ENCODE measurements around the gene KCNG4.
A peak's percentile ranks its signal among the peaks of the same experiment; 100 is the strongest.

Gene KCNG4

DNA sequence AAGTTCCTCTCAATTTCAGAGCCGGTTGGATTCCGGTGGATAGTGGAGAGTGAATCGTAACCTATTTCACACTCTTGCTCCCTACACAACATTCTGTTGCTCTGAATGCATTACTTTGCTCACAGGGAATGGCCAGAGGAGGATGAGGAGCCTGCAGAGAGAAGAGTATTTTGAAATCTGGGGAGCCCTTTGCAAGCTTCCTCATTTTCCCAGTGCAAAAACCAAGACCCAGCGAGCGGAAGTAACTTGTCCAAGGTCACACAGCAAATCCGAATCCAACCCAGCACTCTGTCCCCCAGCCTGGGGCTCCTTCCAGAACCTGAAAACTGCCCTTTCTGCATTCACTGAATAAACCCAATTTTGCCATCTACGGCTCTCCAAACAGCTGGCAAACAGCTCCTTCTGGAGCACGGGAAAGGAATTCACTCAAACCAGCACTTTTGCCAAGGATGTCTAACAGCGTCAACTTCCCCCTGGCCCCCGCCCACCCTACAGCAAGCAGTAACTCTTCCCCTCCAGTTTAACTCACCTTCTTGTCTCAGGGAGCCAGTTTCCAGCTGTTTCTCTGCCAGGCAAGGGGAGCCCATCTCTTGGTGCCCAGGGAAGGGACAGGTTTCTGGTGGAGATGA is 557 bp downstream of the KCNG4 start:
- Mint-ChIP-seq H3K4me3 (peak overlapping the region in 1 of 3 experiments; percentile 25), H3K4me1 (peaks cover 46% of the 10 kb centered on the region), H3K36me3 (ENCODE audit: low read depth) (no peaks in the 10 kb centered on the region), H3K27me3 (ENCODE audit: low read depth) (peaks cover 52% of the 10 kb centered on the region), H3K27ac (peak overlapping the region; percentile 3 to 50 (median 44)), H3K9me3 (peaks cover 4% of the 10 kb centered on the region)
- TF ChIP-seq, protein P1, sequence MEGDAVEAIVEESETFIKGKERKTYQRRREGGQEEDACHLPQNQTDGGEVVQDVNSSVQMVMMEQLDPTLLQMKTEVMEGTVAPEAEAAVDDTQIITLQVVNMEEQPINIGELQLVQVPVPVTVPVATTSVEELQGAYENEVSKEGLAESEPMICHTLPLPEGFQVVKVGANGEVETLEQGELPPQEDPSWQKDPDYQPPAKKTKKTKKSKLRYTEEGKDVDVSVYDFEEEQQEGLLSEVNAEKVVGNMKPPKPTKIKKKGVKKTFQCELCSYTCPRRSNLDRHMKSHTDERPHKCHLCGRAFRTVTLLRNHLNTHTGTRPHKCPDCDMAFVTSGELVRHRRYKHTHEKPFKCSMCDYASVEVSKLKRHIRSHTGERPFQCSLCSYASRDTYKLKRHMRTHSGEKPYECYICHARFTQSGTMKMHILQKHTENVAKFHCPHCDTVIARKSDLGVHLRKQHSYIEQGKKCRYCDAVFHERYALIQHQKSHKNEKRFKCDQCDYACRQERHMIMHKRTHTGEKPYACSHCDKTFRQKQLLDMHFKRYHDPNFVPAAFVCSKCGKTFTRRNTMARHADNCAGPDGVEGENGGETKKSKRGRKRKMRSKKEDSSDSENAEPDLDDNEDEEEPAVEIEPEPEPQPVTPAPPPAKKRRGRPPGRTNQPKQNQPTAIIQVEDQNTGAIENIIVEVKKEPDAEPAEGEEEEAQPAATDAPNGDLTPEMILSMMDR (IDR thresholded peaks at IDR 0.05; ENCODE audit: unreplicated experiment in 3 of 3): no peak

DNA sequence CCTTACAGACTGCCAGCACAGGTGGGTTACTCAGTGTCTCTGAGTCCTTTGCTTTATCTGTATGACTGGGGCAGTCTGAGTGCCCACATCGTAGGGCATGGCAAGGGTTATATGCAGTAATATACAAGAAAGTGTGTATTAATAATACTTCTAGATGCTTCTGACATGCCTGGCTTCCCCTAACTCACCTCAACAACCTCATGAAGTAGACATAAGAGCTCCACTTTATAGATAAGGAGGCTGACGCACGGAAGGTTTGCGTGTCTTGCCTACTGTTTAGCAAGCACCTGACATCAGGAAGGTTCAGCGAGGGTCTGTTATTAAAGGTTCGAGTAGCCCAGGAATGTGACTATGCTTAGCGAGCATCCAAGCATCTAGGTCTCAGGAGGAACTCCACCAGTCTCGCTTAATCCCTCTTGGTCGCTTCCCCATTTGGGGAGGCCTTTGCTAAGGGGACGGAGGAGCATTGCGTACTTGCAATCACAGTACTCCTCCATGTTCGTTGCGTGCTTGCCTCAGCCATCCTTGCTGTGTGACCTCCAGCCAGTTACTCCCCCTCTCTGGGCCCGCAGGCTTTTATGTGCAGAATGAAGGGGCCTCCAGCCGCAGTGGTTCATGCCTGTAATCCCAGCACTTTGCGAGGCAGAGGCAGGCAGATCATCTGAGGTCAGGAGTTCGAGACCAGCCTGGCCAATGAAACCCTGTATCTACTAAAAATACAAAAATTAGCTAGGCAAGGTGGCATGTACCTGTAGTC is 1.6 kb downstream of the KCNG4 start:
- H3K4me1 Mint-ChIP-seq: peaks cover 51% of the 10 kb centered on the region
- peaks cover 48% of the 10 kb centered on the region for H3K27me3 Mint-ChIP-seq (ENCODE audit: low read depth)
- no peaks in the 10 kb centered on the region for H3K36me3 Mint-ChIP-seq (ENCODE audit: low read depth)
- H3K9me3 Mint-ChIP-seq: no peaks in the 10 kb centered on the region
- TF ChIP-seq, protein P1 (IDR thresholded peaks at IDR 0.05; ENCODE audit: unreplicated experiment in 3 of 3): no peak
- no peak overlapping the region for H3K27ac Mint-ChIP-seq
- no peak overlapping the region for H3K4me3 Mint-ChIP-seq

DNA sequence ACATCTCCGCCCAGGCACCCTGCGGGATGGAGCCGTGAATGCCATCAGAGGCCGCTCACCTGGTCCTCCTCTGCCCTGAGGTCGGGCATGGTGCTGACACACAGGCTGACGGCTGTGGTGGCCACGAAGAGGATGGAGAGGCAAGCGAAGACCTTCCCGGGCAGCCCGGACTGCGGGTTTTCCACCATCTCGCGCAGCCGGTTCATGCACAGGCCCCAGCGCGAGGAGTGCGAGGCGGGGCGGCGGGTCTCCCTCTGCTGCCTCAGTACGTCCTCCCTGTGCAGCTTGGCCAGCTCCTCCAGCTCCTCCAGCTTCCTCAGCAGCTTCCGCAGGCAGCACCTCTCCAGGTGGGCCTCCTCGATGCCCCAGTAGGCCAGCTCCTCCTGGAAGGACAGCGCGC is 3.1 kb downstream of the KCNG4 start:
- Mint-ChIP-seq H3K9me3 (no peaks in the 10 kb centered on the region), H3K27me3 (ENCODE audit: low read depth) (peaks cover 52% of the 10 kb centered on the region), H3K4me3 (no peak overlapping the region), H3K4me1 (peaks cover 48% of the 10 kb centered on the region), H3K27ac (no peak overlapping the region), H3K36me3 (ENCODE audit: low read depth) (no peaks in the 10 kb centered on the region)
- TF ChIP-seq, protein P1 (IDR thresholded peaks at IDR 0.05; ENCODE audit: unreplicated experiment in 3 of 3): no peak

DNA sequence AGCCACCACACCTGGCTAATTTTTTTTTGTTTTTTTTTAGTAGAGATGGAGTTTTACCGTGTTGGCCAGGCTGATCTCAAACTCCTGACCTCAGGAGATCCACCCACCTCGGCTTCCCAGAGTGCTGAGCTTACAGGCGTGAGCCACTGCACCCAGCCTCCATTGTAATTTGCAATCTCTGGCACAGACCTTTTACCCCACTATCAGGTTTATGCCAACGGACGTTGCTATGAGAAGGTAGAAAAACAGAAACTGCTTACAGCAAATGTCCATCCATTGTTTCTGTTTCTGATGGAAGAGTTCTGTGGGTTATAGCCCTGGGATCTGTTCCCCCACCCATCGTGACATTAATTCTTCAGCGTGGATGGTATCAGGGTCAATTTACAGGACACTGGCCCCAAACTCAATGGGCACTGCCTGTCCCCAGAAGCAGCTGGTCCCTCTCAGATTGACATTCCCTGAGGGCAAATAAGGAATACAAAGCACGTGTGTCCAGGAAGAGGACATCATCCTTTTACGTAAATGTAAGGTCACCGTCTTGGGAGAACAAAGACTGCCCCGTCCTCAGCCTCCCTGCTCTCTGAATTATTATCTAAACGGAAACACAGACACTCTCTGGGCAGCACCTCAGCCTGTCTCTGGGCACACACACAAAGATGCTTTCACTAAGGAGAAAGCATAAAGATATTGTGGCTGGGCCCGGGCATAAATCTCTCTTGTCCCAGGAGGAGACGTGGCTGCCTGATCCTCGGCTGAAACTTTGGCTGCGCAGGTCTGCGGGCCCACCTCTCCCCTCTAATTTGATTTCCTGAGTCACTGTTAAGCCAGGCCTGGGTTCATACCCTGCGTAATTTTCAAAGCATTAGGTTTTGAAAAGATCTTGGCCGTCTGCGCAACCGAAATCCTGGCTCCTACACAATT is 5.2 kb downstream of the KCNG4 start:
- H3K36me3 Mint-ChIP-seq (ENCODE audit: low read depth): no peaks in the 10 kb centered on the region
- H3K27me3 Mint-ChIP-seq (ENCODE audit: low read depth): peaks cover 39% of the 10 kb centered on the region
- H3K4me3 Mint-ChIP-seq: peak overlapping the region in 1 of 3 experiments; percentile 3
- H3K4me1 Mint-ChIP-seq: peaks cover 34% of the 10 kb centered on the region
- TF ChIP-seq, protein P1 (IDR thresholded peaks at IDR 0.05; ENCODE audit: unreplicated experiment in 3 of 3): no peak
- H3K27ac Mint-ChIP-seq: peak overlapping the region; percentile 30 to 75 (median 57)
- H3K9me3 Mint-ChIP-seq: no peaks in the 10 kb centered on the region

DNA sequence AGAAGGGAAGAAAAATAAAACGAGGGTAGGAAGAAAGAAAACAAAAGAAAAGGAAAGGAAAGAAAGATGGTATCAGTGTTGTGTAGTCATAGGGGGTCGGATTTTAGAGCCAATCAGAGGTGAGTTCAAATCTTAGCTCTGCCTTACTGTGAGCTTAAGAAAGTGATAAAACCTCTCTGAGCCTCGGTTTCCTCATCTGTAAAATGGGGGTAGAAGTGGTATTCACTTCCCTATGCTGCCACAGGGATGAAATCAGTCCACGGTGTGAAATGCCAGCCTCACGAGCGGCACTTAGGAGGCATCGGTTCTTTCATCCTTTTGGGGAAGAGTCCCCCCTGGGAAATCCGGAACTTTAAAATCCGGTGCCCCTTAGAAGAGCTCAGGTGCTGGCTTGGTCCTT is 6.1 kb downstream of the KCNG4 start:
- H3K27me3 Mint-ChIP-seq (ENCODE audit: low read depth): peaks cover 32% of the 10 kb centered on the region
- H3K9me3 Mint-ChIP-seq: no peaks in the 10 kb centered on the region
- H3K27ac Mint-ChIP-seq: no peak overlapping the region
- no peak overlapping the region for H3K4me3 Mint-ChIP-seq
- TF ChIP-seq, protein P1 (IDR thresholded peaks at IDR 0.05; ENCODE audit: unreplicated experiment in 3 of 3): no peak
- H3K36me3 Mint-ChIP-seq (ENCODE audit: low read depth): no peaks in the 10 kb centered on the region
- peaks cover 31% of the 10 kb centered on the region for H3K4me1 Mint-ChIP-seq

Measured in nephron (organoid).